Activated CD8-positive, alpha-beta T cell treated with anti-CD3 and anti-CD28 coated beads for 36 hours (primary cell): ENCODE data around the gene ITGB6. TPM values are rescaled to one million over a fixed set of nuclear protein-coding genes. Genes with fewer than 3 reads are reported as not detected.
A peak's percentile ranks its signal among the peaks of the same experiment; 100 is the strongest.

Experiments
- ATAC-seq: fragments of 200-7000 bp; cut with Tn5 transposase; one replicate; pipeline ENCODE4 v1.10.0; 2021; ENCODE audit warnings: mild to moderate bottlenecking, moderate library complexity
- CTCF ChIA-PET: fragments of 350-600 bp; sonication (Branson Sonifier 250); formaldehyde crosslinking; loops from one replicate; lab custom pipeline; 2021; ENCODE audit warnings: antibody characterized with exemption; lab: Charles Lee
- POLR2A ChIA-PET: fragments of 350-600 bp; sonication (Branson Sonifier 250); formaldehyde crosslinking; loops from one replicate; lab custom pipeline; 2021; ENCODE audit warnings: antibody characterized with exemption; lab: Charles Lee
- DNase-seq: peaks from one replicate; pipeline ENCODE4 v3.0.0-alpha.2; 2020
- H3K27ac Mint-ChIP-seq: one replicate; pipeline ENCODE4 v1.8.0; 2021; ENCODE audit warnings: mild to moderate bottlenecking, mixed read lengths
- H3K27me3 Mint-ChIP-seq: one replicate; pipeline ENCODE4 v1.8.0; 2021; ENCODE audit warnings: mixed read lengths
- H3K36me3 Mint-ChIP-seq: one replicate; pipeline ENCODE4 v1.8.0; 2021; ENCODE audit warnings: low read depth, mixed read lengths
- H3K4me1 Mint-ChIP-seq: one replicate; pipeline ENCODE4 v1.8.0; 2021; ENCODE audit warnings: low read depth, mixed read lengths
- H3K4me3 Mint-ChIP-seq: one replicate; pipeline ENCODE4 v1.8.0; 2021; ENCODE audit warnings: mild to moderate bottlenecking, moderate library complexity, mixed read lengths
- H3K9me3 Mint-ChIP-seq: one replicate; pipeline ENCODE4 v1.8.0; 2021; ENCODE audit warnings: mixed read lengths
- intact Hi-C: fragments of 100-400 bp; cut with micrococcal nuclease; formaldehyde crosslinking; loops from one replicate; pipeline ENCODE4 v1.10.0; 2022
- total RNA-seq, 2 experiments: library from RNA; stranded (reverse); gene quantifications; one replicate each; pipeline ENCODE4 v1.2.3, GENCODE V29; 2021
- TF ChIP-seq, protein P1 (sequence below): fragments of 200-600 bp; IDR thresholded peaks from one replicate; pipeline ENCODE4 v1.8.0; 2022; ENCODE audit warnings: antibody characterized with exemption, mild to moderate bottlenecking

ITGB6 gene
- total RNA-seq, 2 experiments from 2014 or later = not detected

DNA sequence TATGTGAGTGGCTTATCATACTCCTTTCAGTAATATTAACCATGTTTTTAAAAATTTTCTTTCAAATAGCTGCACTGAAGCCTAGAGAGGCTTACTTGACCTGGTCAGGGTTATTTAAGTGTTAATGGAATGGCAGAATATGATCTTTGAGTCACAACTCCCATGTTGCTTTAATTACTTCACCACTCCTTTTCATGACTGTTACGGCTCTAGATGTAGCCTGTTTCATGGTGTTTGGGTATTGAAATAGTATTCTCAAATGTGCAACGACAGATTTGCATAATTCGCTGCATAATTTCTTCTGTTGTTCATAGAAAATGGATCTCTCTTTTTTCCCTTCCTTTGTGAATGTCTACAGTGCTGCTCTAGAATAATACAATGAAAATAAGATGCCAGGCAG is 86.1 kb downstream of the ITGB6 start:
- H3K27me3 Mint-ChIP-seq = peaks cover 8% of the 10 kb centered on the region
- ChIA-PET CTCF (no interaction called here), POLR2A (no interaction called here)
- ATAC-seq (no peak), DNase-seq (no peak)
- no peak overlapping the region for H3K4me3 Mint-ChIP-seq
- no peaks in the 10 kb centered on the region for H3K36me3 Mint-ChIP-seq
- intact Hi-C loops = loop anchor here (5.0 kb wide), 1 partner anchor 878 kb away; no protein-coding TSS in a partner anchor
- H3K27ac Mint-ChIP-seq = no peak overlapping the region
- H3K9me3 Mint-ChIP-seq = no peaks in the 10 kb centered on the region
- H3K4me1 Mint-ChIP-seq = no peaks in the 10 kb centered on the region
- TF ChIP-seq, protein P1, sequence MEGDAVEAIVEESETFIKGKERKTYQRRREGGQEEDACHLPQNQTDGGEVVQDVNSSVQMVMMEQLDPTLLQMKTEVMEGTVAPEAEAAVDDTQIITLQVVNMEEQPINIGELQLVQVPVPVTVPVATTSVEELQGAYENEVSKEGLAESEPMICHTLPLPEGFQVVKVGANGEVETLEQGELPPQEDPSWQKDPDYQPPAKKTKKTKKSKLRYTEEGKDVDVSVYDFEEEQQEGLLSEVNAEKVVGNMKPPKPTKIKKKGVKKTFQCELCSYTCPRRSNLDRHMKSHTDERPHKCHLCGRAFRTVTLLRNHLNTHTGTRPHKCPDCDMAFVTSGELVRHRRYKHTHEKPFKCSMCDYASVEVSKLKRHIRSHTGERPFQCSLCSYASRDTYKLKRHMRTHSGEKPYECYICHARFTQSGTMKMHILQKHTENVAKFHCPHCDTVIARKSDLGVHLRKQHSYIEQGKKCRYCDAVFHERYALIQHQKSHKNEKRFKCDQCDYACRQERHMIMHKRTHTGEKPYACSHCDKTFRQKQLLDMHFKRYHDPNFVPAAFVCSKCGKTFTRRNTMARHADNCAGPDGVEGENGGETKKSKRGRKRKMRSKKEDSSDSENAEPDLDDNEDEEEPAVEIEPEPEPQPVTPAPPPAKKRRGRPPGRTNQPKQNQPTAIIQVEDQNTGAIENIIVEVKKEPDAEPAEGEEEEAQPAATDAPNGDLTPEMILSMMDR = no peak

DNA sequence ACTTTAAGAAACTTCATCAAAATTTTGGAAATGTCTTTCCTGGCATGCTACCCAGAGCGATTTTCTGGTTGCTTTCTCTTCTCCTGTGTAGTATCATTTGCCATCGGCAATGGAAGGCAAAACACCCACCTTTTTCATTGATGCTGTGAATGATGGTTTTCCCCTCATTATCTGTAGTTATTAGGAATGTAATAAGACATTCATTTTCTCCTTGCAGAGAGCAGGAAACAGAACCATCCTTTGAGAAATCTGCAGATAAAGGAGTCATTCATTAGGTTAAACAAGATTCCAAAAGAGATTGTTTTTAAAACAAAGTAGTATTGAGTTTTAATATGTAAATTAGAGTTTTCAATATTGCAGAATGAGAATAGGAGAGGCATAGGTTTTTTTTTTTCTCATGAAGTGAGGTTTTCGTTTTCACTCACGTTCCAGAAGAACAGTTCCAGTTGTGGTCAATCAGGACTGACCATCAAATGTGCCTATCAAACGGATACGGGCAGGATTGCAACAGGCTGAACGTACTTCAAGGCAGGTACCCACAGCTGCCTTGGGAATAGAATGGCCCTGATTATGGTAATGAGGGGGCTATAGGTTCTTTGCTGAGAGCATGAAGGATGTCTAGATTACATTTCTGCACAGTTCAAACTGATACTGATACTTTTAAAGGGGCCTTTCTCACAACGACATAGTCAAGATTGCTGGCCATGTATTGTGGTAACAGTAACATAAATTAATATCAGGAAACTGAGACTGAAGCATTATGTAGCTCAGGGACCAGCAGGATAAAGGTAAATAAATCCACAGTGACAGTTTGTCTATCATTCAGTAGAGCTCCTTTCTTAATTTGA is 87.9 kb downstream of the ITGB6 start:
- Mint-ChIP-seq H3K4me1 (no peaks in the 10 kb centered on the region), H3K9me3 (no peaks in the 10 kb centered on the region), H3K27me3 (peaks cover 12% of the 10 kb centered on the region), H3K36me3 (no peaks in the 10 kb centered on the region), H3K4me3 (no peak overlapping the region), H3K27ac (no peak overlapping the region)
- ChIA-PET CTCF (interaction anchor here (0.8 to 2.9 kb wide), 2 partner anchors 98 kb away, joined by 4 to 28 read pairs; no protein-coding TSS in a partner anchor), POLR2A (no interaction called here)
- intact Hi-C loops = loop anchor here (2.0 to 5.0 kb wide), 2 partner anchors 99 to 880 kb away; no protein-coding TSS in a partner anchor
- ATAC-seq (no peak), DNase-seq (no peak)
- TF ChIP-seq, protein P1 = no peak

DNA sequence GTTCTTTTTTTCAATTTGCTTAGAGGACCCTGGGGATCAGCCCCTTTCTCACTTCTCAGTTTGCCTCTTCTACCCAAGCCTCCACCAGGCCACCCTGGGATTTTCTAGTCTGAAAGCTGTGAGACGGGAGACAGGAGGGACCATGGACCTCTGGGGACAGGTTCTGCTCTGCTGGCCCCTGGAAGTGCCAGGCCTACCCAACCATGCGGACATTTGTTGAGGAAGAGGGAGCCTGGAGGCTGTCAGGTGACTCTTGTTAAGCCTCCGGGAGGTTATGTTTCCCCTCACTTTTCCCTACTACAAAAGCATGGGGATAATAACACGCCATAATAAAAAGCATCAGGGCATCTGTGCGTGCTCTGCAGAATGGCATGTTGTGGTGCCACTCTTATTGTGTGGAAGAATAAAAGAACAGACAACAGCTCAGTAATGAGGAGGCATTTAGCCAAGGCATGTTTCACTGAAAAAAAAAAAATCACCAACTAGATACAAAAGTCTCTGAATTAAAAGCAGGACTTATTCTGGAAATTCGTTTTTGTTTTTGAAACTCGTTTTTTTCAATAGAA is 89.3 kb downstream of the ITGB6 start:
- Mint-ChIP-seq H3K27ac (no peak overlapping the region), H3K27me3 (peaks cover 12% of the 10 kb centered on the region), H3K36me3 (no peaks in the 10 kb centered on the region), H3K4me1 (no peaks in the 10 kb centered on the region), H3K4me3 (no peak overlapping the region), H3K9me3 (no peaks in the 10 kb centered on the region)
- TF ChIP-seq, protein P1 = no peak
- no peak for ATAC-seq
- intact Hi-C loops = loop anchor here (2.0 to 5.0 kb wide), 2 partner anchors 100 to 882 kb away; no protein-coding TSS in a partner anchor
- ChIA-PET POLR2A (no interaction called here), CTCF (interaction anchor here (0.6 to 3.5 kb wide), 36 partner anchors 10 to 1160 kb away, joined by 3 to 33 read pairs (median 4); no protein-coding TSS in a partner anchor)
- no peak for DNase-seq

DNA sequence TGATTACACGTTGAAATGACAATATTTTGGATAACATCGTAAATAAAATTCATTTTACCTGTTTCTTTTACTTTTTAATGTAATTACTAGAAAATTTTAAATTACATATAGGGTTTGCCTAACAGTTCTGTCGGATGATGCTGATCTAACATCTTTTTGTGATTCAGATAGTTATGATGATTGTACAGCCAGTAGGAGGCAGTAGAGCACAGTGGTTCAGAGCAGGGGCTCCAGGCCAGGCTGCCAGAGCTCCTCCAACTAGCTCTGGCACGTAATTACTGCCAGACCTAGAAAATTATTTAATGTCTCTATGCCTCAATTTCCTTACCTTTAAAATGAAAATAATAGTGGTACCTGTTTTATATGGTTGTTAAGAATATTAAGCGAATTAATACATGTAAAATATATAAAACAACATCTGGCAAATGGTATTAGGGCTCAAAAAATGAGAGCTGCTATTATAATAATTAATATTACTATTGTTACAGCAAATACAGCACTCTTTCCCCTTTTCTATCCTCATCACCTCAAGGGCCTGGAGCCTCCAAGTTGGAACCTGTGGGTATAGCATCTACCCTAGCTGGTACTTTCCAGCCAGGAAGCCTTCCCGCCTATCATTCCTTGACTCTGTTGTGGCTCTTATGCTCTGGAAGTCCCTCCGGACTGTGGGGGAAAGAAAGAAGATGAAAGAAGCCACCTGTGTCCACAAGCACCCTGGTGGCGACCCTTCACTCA is 90.0 kb downstream of the ITGB6 start:
- TF ChIP-seq, protein P1 = peak; percentile 87
- H3K9me3 Mint-ChIP-seq = no peaks in the 10 kb centered on the region
- H3K36me3 Mint-ChIP-seq = no peaks in the 10 kb centered on the region
- ATAC-seq = peak; percentile 76
- peaks cover 12% of the 10 kb centered on the region for H3K27me3 Mint-ChIP-seq
- peak; percentile 63 for DNase-seq
- H3K4me1 Mint-ChIP-seq = no peaks in the 10 kb centered on the region
- intact Hi-C loops = loop anchor here (2.0 to 5.0 kb wide), 2 partner anchors 101 to 882 kb away; no protein-coding TSS in a partner anchor
- H3K27ac Mint-ChIP-seq = no peak overlapping the region
- ChIA-PET CTCF (interaction anchor here (0.6 to 3.5 kb wide), 41 partner anchors 9 to 1161 kb away, joined by 3 to 33 read pairs (median 4); no protein-coding TSS in a partner anchor), POLR2A (no interaction called here)
- H3K4me3 Mint-ChIP-seq = no peak overlapping the region
